Transverse colon (tissue), 4 donors: ENCODE data around the gene VRK2. TPM values are rescaled to one million over a fixed set of nuclear protein-coding genes. Genes with fewer than 3 reads are reported as not detected.
"Not testable (repeated sequence)": the region's sequence is repeated elsewhere in the genome, so short reads cannot be mapped to it uniquely, and the experiment has no call there.

ENCODE experiments used
- DNase-seq: peaks from one replicate; pipeline ENCODE4 v3.0.0-alpha.2; 2019
- H3K27ac ChIP-seq, 4 donors: fragments of 200-600 bp; sonication (generic); 2 replicates each; pipeline ENCODE4 v1.5.1; 2016 to 2018; ENCODE audit warnings: inconsistent platforms in 4 of 4
- H3K27me3 ChIP-seq: fragments of 200-600 bp; sonication (generic); 2 replicates; pipeline ENCODE4 v1.5.1; 2017; ENCODE audit warnings: inconsistent platforms
- H3K36me3 ChIP-seq, 4 donors: fragments of 200-600 bp; sonication (generic); 2 replicates each; pipeline ENCODE4 v1.5.1; 2017 to 2019; ENCODE audit warnings: inconsistent platforms in 4 of 4
- H3K4me1 ChIP-seq, 4 donors: fragments of 200-600 bp; sonication (generic); 2 replicates each; pipeline ENCODE4 v1.5.1; 2017 to 2020; ENCODE audit warnings: inconsistent platforms in 4 of 4
- H3K4me3 ChIP-seq, 4 donors: fragments of 200-600 bp; sonication (generic); 1 replicate in 1 of 4; 2 replicates in 3 of 4; pipeline versions ENCODE4 v1.5.1 to v1.6.1; 2017 to 2019; ENCODE audit warnings: inconsistent platforms in 4 of 4
- H3K9me3 ChIP-seq, 2 donors: fragments of 200-600 bp; sonication (generic); 2 replicates each; pipeline ENCODE4 v1.5.1; 2017 to 2019; ENCODE audit warnings: inconsistent platforms in 2 of 2
- CTCF ChIP-seq, 5 experiments: fragments of 200-600 bp in 3 of 5; fragments of 450-650 bp in 2 of 5; sonication (generic) in 3 of 5; IDR thresholded peaks; 1 replicate in 2 of 5; 2 replicates in 3 of 5; pipeline ENCODE4 v1.5.1; 2016 to 2017; ENCODE audit warnings: antibody characterized with exemption in 5 of 5, inconsistent platforms in 3 of 5, mild to moderate bottlenecking in 2 of 5, moderate library complexity in 1 of 5
- EP300 ChIP-seq: sonication (generic); formaldehyde crosslinking; IDR thresholded peaks from one replicate; pipeline ENCODE4 v1.6.1; 2017; ENCODE audit warnings: antibody characterized with exemption, low read depth
- POLR2A ChIP-seq: fragments of 450-650 bp; IDR thresholded peaks from one replicate; pipeline ENCODE4 v1.6.1; 2016; ENCODE audit warnings: antibody characterized with exemption, mild to moderate bottlenecking, moderate library complexity
- POLR2AphosphoS5 ChIP-seq, 3 donors: sonication (generic); formaldehyde crosslinking; IDR thresholded peaks; one replicate each; pipeline ENCODE4 v1.6.1; 2016; ENCODE audit warnings: antibody characterized with exemption in 3 of 3
- WGBS, 2 donors: methylation state at CpG; one replicate each; pipeline ENCODE4 v1.1.5; 2018; ENCODE audit warnings: low coverage in 1 of 2; 5-methylcytosine and 5-hydroxymethylcytosine counted together
- in situ Hi-C, 4 donors: fragments of 200-750 bp; cut with MboI; loops; one replicate each; pipeline versions ENCODE4 v1.15.0 to v1.15.1; 2017; ENCODE audit warnings: low sequenced_read_pairs in 3 of 4, low pct_ligation_motif_present in 1 of 4, low pct_unique_long_range_greater_than_20kb in 1 of 4
- intact Hi-C: fragments of 100-400 bp; cut with DNase I; formaldehyde crosslinking; loops from one replicate; pipeline ENCODE4 v1.15.1; 2023; ENCODE audit warnings: low total_unique reads
- total RNA-seq, 4 donors: library from RNA; depleted of rRNA; stranded (reverse); fragments of >200 nt; gene quantifications; one replicate each; pipeline ENCODE4 v1.1.0, GENCODE V29; 2016

VRK2 gene
- total RNA-seq, 4 donors from 2014 or later, result 7.1 to 24.3 (median 15.1) TPM

- H3K27ac ChIP-seq, result no peak overlapping the region
- intact Hi-C loops, result no loop called here
- peaks cover 0 to 14% (median 2%) of the 10 kb centered on the region in 4 donors for H3K4me1 ChIP-seq
- 99 to 100% methylated on average over 2 to 6 of the region's 6 CpGs for WGBS, 2 donors
- no peaks in the 10 kb centered on the region for H3K36me3 ChIP-seq
- no peak overlapping the region for H3K4me3 ChIP-seq
- H3K27me3 ChIP-seq, result no peaks in the 10 kb centered on the region
- no peaks in the 10 kb centered on the region for H3K9me3 ChIP-seq
- TF ChIP-seq CTCF (IDR thresholded peaks at IDR 0.05), result no peak
- no peak for TF ChIP-seq POLR2A
- no peak for TF ChIP-seq POLR2AphosphoS5 (IDR thresholded peaks at IDR 0.05)
- TF ChIP-seq EP300, result no peak
- in situ Hi-C loops, result no loop called here
- no peak for DNase-seq
These were observed 64.2 kb downstream of the VRK2 start for GRCh38 chr2:58110765-58111164.

- H3K4me3 ChIP-seq, intact Hi-C loops, DNase-seq, H3K27me3 ChIP-seq, in situ Hi-C loops, H3K9me3 ChIP-seq, H3K36me3 ChIP-seq: not testable (repeated sequence)
- Histone ChIP-seq H3K27ac (peak overlapping the region in 1 of 4 donors; percentile 24), H3K4me1 (peaks cover 0 to 14% (median 0%) of the 10 kb centered on the region in 4 donors)
- 95 to 97% methylated on average over 4 to 9 of the region's 9 CpGs for WGBS, 2 donors
These were observed 67.0 kb downstream of the VRK2 start for GRCh38 chr2:58113563-58113962.

- WGBS, 2 donors, result 86 to 92% methylated on average over 4 to 5 of the region's 5 CpGs
- DNase-seq, result no peak
- H3K36me3 ChIP-seq, result peaks cover 0 to 6% (median 0%) of the 10 kb centered on the region in 4 donors
- no peak overlapping the region for H3K4me3 ChIP-seq
- in situ Hi-C loops (no loop called here), intact Hi-C loops (no loop called here)
- no peaks in the 10 kb centered on the region for H3K9me3 ChIP-seq
- H3K4me1 ChIP-seq, result no peaks in the 10 kb centered on the region
- TF ChIP-seq POLR2AphosphoS5 (IDR thresholded peaks at IDR 0.05) (no peak), POLR2A (no peak), CTCF (IDR thresholded peaks at IDR 0.05) (no peak), EP300 (no peak)
- no peaks in the 10 kb centered on the region for H3K27me3 ChIP-seq
- H3K27ac ChIP-seq, result no peak overlapping the region
These were observed 74.1 kb downstream of the VRK2 start for GRCh38 chr2:58120626-58121229.

GRCh38 chr2:58122040-58122439 lies 75.4 kb downstream of the VRK2 start:
- no peaks in the 10 kb centered on the region for H3K4me1 ChIP-seq
- in situ Hi-C loops, result no loop called here
- no peak for TF ChIP-seq POLR2A
- no peak for TF ChIP-seq EP300
- no peak for TF ChIP-seq CTCF (IDR thresholded peaks at IDR 0.05)
- no peak for TF ChIP-seq POLR2AphosphoS5 (IDR thresholded peaks at IDR 0.05)

GRCh38 chr2:58122540-58122939 lies 75.9 kb downstream of the VRK2 start:
- 96 to 97% methylated on average over 3 of the region's 3 CpGs for WGBS, 2 donors

More at GRCh38 chr2:58122040-58122439, 75.4 kb downstream of the VRK2 start:
- intact Hi-C loops, result no loop called here
- H3K27ac ChIP-seq, result no peak overlapping the region
- WGBS, 2 donors, result 75 to 86% methylated on average over 3 of the region's 3 CpGs
- H3K9me3 ChIP-seq, result no peaks in the 10 kb centered on the region
- H3K4me3 ChIP-seq, result no peak overlapping the region
- H3K36me3 ChIP-seq, result peaks cover 0 to 6% (median 0%) of the 10 kb centered on the region in 4 donors
- DNase-seq, result no peak
- no peaks in the 10 kb centered on the region for H3K27me3 ChIP-seq

More at GRCh38 chr2:58122540-58122939, 75.9 kb downstream of the VRK2 start:
- Histone ChIP-seq H3K27me3 (no peaks in the 10 kb centered on the region), H3K27ac (no peak overlapping the region), H3K36me3 (peaks cover 0 to 6% (median 0%) of the 10 kb centered on the region in 4 donors), H3K9me3 (no peaks in the 10 kb centered on the region), H3K4me1 (no peaks in the 10 kb centered on the region), H3K4me3 (no peak overlapping the region)
- intact Hi-C loops (no loop called here), in situ Hi-C loops (no loop called here)
- TF ChIP-seq CTCF (IDR thresholded peaks at IDR 0.05) (no peak), EP300 (no peak), POLR2AphosphoS5 (IDR thresholded peaks at IDR 0.05) (no peak), POLR2A (no peak)
- DNase-seq, result no peak
